ENCODE measurements around the gene GRID2.

- TF ChIP-seq NBN (IDR thresholded peaks at IDR 0.05) (no peak), ETV6 (conservative IDR thresholded peaks at IDR 0.05 in 1 of 2, IDR thresholded peaks at IDR 0.05 in 1 of 2; ENCODE audit: borderline replicate concordance in 1 of 2, low read depth in 1 of 2) (no peak), CTCF (IDR thresholded peaks at IDR 0.05 in 2 of 3, conservative IDR thresholded peaks at IDR 0.05 in 1 of 3; ENCODE audit: control insufficient read depth in 2 of 3, extremely low read depth in 1 of 3, insufficient read depth in 1 of 3, low read depth in 3 of 3, low read length in 3 of 3) (no peak), ATF2 (IDR thresholded peaks at IDR 0.05; ENCODE audit: low read length) (no peak), HDAC6 (IDR thresholded peaks at IDR 0.05; ENCODE audit: unreplicated experiment) (no peak), POLR2A (IDR thresholded peaks at IDR 0.05; ENCODE audit: low read depth, low read length) (no peak), MLLT1 (IDR thresholded peaks at IDR 0.05) (no peak), NR2C2 (IDR thresholded peaks at IDR 0.05; ENCODE audit: borderline replicate concordance, control insufficient read depth, insufficient read length, low read depth) (no peak), RELA (IDR thresholded peaks at IDR 0.05; ENCODE audit: borderline replicate concordance, partially characterized antibody) (no peak), ZNF24 (IDR thresholded peaks at IDR 0.05) (no peak)
Observed at GRCh38 chr4:92843784-92844183, 540.0 kb downstream of the GRID2 start.

Data from GM12878 (cell line).